Measurements from ENCODE around the gene RAB1B.

DNA sequence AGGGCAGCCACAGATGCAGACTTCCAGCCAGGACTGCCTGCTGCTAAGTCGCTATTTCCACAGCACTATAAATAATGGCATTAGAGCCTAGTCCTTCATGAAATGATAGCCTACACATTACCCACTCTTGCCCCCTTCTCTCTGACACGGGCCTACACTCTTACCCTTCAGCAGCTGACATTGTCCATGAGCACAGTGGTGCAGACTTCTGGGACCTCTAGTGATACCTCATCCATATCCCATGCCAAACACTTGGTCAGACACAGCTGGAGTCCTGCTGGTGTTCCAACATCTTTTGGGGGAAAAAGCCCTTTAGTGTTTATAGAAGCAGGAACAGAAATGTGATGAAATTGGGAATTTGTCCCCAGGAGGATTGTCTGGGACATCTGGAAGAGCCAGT is 43.4 kb upstream of the RAB1B start:
- TF ChIP-seq CTCF (IDR thresholded peaks at IDR 0.05) (no peak), POLR2AphosphoS5 (IDR thresholded peaks at IDR 0.05) (no peak), POLR2A (IDR thresholded peaks at IDR 0.05; ENCODE audit: low read depth) (no peak), EP300 (IDR thresholded peaks at IDR 0.05) (no peak)
